Fibroblast of skin of right biceps (primary cell): Measurements from ENCODE around the gene PSMG3.
"Not testable (repeated sequence)": the region's sequence is repeated elsewhere in the genome, so short reads cannot be mapped to it uniquely, and the experiment has no call there.

ENCODE experiments used
- DNase-seq: peaks from one replicate; pipeline ENCODE4 v3.0.0-alpha.2; 2013

Gene PSMG3

DNA sequence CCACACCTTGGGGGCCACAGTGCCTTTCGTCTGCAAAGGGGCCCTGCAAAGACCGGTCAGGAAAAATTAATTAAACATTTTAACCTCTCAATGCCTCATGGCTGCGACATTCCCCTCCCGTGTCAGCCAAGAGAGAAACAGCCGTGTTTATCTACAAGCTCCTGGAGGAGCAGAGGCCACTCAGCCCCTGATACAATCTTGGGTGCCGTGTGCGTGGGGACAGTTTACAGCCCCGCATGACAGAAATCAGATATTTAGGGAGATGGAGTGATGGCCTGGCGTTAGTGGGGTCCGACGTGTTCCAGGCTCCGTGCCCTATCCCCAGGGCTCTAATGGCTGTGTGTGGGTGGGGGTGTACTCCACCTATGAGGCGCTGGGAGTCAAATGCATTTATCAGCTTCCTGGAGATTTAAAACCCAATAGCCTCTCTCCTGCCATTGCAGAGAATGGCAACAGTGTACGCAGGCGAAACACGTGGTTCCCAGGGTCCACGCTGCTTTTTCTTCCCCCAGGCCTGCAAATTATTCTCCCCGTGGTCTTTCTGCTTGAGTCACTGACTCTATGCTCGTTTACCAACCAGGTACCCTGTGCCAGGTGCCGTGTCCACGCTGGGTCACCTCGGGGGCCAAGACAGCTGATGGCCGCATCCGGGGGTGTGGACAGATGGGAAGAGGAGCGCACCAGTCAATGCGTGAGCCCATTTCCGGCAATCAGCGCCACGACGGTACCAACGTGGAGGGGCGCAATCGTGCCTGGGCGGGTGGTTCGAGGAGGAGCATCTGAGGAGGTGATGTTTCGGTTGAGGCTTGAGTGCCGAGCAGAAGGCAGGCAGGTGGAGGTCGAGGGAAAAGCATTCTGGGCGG is 26.6 kb upstream of the PSMG3 start:
- no peak for DNase-seq

DNA sequence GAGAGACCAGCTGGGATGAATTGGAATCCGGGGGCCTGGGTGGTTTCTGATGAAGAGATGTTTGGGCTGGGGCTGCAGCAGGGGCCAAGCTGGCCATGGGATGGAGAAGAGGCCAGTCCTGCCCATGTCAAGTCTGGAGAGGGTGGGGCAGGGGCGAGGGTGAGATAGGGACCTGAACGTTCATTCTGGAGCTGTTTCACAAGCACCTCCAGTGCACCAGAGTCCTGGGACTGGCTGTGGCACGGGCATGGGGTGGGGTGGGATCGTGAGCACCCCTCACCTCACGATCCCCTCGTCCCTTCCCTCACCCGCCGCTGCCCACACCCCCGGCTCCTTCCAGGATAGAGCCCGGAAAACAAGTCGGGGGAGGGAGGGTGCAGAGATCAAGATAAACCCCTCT is 25.8 kb upstream of the PSMG3 start:
- DNase-seq = no peak

DNA sequence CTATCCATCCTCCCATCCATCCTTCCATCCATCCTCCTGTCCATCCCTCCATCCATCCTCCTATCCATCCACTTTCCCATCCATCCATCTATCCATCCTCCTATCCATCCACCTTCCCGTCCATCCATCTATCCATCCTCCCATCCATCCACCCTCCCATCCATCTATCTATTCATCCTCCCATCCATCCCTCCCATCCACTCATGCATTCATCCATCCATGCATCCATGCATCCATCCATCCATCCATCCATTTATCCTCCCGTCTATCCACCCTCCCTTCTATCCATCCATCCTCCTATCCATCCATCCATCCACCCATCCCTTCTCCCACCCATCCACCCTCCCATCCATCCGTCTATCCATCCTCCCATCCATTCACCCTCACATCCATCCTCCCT is 25.2 kb upstream of the PSMG3 start:
- no peak for DNase-seq

DNA sequence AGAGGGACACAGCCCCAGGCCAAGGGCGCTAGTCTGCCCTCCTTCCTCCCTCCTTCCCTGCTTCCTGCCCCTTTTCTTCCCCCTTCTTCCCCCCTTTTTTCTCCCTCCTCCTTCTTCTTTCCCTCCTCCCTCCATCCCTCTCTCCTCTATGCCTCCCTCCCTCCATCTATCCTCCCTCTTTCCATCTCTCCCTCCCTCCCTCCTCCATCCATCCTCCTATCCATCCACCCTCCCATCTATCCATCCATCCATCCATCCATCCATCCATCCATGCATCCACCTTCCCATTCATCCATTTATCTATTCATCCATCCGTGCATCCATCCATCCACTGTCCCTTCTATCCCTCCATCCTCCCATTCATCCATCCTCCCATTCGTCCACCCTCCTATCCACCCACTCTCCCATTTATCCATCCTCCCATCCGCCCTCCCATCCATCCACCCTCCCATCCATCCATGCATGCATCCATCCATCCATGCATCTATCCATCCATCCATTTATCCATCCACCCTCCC is 24.1 kb upstream of the PSMG3 start:
- no peak for DNase-seq

DNA sequence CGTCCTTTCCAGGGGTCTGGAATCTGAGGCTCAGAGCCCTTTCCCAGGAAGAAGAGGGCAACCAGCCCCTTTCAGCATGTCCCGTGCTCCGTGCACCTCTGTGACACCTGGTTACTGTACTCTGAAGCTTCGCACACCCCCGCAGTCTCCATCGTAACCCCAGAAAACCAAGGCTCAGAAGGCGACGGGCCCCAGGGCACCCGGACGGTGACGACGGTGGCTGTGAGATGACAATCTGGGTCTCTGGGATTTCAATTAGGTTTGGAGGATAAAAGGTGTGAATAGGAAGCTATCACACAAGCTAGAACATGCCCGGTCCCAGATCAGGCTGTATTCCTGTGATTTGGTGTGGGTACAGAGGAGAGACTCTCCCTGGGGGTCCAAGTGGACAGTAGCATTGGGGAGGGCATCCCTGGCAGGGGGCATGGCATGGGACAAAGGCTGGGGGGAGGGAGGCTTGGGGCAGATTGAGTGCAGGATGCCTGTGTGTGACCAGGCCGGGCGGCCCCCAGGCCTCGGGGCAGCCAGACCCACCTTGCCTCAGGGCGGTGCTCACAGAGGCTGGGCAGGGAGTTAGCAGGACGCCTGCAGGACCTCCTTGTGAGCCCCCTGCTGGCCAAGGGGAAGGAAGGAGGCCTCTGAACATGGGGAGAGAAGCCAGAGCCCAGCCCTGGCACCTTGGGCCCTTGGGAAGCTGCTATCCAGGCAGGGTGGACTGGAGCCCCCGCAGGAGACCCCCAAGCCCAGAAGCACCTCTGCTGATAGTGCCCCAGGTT is 23.4 kb upstream of the PSMG3 start:
- DNase-seq = no peak

DNA sequence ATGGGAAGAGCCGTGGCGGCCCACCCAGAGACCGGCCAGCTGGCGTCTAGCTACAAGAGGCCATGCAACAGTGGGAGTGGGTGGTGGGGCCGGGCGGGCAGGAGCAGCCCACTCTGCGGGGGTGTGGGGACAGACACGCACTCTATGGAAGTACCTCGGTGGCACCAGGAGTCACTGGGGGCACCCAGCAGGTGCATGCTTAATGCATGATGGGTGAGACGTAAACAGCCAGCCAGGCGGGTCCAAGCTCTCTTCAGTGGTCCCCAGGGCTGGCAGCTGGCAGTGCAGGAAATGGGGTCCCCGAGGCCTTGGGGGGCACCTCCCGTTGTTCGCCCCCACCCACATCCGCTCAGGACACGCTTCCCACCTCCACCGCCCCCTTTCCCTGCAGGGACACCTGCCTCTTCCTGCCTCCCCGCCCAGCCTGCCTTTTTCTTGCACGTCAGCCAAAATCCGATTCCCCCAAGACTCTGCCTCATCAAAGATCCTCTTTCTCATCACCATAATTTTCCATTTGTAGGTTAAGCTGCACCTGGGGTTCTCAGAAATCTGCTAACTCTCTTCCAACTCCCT is 22.6 kb upstream of the PSMG3 start:
- DNase-seq = no peak

DNA sequence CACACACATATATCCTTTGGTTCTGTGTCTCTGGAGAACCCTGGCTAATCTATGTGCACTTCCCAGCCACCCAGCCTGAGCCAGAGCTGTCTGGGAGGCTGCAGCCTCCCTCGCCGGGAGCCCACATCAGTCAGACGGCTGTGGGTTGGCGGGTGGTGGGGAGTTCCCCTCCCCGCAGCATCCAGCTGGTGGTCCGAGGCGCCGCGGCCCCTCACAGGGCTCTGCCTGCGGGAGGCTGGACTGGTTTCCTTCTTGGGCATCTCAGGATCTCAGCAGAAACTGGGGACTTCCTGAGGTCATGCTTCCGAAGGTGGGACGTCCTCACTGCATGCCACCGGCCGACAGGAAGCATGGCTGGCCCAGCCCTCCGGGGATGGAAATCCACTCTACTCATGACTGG is 22.0 kb upstream of the PSMG3 start:
- DNase-seq = no peak

DNA sequence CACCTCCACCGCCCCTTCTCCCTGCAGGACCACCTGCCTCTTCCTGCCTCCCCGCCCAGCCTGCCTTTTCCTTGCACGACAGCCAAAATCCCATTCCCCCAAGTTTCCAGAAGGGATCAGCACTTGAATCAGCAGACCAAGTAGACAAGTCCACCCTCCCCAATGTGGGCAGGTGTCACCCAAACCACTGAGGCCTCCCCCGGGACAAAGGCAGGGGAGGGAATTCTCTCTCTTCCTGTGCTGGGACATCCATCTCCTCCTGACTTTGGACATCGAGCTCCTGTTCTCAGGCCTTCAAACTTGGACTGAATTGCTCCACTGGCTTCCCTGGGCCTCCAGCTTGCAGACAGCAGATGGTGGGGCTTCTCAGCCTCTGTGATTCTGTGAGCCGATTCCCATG is 21.6 kb upstream of the PSMG3 start:
- no peak for DNase-seq

DNA sequence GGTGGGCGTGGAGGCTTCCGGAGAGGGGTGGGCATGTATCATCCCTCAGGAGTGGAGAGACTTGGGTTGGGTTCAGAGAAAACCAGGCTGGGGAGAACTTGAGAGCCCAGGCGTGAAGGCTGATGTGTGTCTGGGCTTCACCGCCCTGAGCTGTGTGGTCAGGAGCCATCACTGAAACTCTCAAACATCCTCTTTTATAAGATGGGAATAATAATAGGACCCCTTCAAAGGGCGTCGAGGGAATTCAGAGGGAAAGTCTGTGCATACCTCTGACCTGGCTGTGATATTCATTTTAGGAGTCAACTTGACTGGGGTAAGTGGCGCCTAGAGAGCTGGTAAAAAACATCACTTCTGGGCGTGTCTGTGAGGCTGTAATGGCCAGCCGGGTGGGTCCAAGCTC is 21.1 kb upstream of the PSMG3 start:
- DNase-seq = no peak

DNA sequence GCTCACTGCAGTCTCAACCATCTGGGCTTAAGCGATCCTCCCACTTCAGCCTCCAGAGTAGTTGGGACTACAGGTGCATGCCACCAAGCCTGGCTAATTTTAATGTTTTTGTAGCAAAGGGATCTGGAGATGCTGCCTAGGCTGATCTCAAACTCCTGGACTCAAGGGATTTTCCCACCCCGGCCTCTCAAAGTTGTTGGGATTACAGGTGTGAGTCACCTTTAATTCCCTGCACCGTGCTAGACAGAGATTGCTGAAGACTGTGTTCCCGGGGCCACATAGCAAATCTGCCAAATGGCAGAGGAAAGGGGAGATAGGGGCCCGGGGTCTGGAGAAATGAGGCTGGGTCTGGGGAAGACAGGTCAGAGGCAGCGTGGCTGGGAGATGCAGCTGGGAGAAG is 20.6 kb upstream of the PSMG3 start:
- no peak for DNase-seq

DNA sequence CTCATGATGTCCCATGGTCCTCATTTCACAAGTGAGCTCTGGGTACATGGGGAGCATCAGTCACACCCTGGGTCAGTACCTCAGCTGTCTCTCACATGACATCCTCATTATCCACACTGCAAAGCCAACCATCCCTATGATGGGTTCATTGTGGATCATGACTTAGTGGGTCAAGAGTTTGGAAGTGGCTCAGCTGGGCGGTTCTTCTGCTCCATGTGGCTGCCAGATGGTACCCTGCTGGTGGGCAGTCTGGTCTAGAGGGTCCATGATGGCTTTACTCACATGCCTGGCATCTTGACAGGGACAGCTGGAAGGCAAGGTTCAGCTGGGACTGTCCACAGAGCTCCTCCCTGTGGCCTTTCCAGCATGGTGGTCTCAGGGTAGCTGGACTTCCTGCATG is 19.1 kb upstream of the PSMG3 start:
- DNase-seq = no peak

DNA sequence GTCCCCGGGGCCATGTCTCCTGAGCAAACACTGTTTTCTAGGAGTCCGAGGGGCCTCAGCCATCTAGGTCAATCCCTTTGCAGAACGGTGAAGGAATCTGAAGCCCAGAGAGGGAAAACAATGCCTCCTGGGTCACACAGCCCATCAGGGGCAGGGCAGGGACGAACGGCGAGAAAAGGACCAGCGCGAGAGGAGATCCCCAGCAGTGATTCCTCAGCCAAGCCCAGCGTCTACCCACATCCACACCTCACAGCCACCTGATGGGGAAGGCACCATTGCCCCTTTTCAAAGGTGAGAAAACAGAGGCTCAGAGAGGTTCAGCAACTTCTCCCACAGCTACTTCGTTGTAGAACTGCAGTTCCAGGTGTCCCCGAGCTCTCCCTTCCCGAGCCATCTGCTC is 17.9 kb upstream of the PSMG3 start:
- DNase-seq = no peak

DNA sequence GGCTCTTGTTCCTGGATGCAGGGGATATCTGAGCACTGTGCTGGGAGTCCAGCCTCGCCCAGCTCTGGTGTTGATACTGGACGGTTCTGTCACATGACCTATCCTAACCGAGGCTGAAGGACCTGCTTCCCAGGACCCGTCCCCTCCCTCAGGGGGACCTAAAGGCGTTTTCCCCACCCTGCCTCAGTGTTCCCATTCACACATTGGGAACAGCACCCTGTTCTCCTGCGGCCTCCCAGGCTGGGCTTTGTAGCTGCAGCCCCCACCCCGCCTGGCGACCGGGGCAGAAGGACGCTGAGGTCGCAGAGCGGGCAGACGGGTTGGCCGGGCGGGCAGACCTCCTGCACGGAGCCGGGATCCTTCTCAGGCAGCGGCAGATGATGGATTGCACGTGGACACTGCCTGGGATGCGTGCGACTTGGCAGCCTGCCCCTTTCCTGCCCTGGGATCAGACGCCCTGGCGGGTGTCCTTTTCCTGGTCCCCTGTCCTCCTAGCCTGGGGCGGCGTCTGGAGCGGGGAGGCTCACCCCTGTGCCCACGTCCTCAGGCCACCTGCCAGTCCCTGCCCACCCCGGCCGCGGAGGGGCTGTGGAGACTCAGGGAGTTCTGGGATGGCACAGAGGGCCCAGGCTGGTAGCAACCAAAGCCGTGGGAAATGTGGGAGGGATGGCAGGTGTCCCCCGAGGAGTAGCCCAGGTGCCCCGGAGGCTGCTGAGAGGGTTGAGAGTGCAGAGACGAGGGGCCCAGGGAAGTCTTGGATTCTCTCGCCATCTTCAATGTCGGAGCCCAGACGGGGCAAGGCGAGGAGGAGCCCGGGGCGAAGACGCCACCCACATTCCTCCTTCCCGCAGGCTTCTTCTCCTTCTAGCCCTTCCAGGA is 17.2 kb upstream of the PSMG3 start:
- no peak for DNase-seq

DNA sequence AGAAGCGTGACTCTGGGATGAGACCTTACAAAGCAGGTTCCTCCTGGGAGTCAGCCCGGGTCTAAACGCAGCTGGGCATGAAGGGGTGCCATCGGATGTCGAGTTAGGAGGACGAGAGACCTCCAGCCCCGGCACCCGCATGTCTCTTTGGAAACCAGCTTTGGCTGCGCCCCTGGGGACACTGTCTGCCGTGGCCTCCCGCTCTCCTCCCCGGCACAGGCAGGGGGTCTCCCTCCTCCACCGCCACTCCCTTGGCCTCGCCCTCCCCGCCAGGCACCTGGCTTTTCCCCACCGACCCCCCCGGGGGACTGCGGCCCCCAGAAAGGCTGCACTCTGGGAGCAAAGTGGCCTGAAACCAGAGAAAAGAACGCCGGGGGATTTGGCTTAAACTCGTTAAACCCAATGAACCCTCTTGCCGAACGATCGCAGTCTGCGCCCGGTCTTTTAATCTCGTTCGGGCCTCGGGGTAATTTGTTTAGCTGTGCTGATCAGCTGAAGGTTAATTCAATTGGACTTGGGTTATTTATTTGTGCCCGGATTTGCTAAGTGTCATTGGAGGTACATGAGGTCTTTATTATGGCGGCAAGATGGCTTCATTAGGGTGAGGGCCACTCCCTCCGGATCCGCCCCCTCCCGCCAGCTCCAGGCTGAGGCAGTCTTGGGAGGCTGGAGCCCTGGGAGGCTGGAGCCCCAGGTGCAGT is 16.4 kb upstream of the PSMG3 start:
- DNase-seq = no peak

DNA sequence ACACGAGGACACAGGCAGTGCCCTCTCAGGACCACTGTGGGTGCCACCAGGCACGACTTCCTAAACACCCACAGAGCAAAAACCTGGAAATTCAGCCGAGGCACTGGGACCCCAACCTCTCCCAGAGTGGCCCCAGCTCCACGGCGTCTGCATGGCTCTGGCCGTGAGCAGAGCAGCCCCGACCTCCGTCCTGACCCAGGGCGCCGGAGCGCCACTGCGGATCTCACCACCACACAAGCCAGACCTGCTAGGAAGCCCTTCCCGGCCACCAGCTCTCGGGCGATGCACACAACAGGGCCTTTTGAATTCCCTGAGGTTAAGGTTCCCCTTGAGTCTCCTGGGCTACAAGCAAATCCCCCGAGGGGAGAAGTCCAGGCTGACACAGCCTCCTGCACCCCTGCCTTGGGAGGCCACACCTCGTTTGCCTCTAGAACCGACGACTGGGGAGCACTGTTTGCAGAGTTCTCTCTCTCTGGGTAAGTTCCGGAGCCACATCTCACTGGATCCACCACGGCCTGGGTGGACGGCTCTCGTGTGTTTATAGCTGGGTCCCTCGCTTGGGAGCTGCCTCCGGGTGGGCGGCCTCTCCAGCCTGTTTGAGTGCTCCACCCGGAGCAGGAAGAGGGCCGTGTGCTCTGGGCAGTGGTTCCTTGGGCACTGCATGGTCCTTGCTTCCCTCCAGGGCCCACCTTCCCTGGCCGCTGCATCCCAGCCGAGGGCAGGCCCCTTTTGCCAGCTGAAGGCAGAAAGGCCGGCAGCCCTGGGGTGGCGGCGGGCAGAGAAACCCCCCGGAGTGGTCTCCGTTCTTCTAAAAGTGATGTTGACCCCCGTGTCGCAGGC is 15.5 kb upstream of the PSMG3 start:
- DNase-seq = no peak

DNA sequence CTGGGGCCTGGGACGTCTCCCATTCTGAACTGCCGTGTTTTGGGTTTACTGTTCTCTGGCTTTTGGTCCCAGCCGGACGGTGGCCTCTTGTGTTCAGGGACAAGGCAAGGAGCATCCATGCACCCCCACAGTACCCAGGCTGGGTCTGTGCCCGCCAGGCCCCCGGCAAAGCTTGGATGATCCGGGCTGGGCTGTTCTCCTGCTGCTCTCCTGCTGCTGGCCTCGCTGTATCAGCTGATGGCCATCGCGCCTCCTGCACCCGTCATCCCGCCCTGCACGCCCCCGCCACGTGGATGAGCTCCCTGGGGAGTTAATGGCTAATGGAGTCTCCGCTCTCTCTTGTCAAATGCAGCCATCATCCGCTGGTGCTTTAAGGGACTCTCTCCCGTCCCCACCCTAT is 14.9 kb upstream of the PSMG3 start:
- DNase-seq = no peak

DNA sequence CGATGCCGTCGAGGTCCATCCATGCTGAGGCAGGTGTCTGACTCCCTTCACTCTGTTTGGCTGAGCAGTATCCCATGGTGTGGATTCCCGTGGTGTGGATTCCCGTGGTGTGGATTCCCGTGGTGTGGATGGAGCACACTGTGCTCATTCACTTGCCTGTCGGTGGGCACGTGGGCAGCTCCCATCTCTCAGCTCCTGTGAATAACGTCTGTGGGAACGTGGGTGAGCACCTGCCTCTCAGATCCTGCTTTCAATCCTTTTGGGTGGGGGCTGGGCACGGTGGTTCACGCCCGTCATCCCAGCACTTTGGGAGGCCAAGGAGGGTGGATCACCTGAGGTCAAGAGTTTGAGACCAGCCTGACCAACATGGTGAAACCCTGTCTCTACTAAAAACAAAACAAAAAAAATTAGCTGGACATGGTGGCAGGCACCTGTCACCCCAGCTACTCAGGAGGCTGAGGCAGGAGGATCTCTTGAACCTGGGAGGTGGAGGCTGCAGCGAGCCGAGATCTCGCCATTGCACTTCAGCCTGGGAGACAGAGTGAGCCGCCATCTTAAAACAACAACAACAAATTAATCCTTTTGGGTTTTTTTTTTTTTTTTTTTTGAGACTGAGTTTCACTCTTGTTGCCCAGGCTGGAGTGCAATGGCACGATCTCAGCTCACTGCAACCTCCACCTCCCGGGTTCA is 13.6 kb upstream of the PSMG3 start:
- not testable (repeated sequence) for DNase-seq

DNA sequence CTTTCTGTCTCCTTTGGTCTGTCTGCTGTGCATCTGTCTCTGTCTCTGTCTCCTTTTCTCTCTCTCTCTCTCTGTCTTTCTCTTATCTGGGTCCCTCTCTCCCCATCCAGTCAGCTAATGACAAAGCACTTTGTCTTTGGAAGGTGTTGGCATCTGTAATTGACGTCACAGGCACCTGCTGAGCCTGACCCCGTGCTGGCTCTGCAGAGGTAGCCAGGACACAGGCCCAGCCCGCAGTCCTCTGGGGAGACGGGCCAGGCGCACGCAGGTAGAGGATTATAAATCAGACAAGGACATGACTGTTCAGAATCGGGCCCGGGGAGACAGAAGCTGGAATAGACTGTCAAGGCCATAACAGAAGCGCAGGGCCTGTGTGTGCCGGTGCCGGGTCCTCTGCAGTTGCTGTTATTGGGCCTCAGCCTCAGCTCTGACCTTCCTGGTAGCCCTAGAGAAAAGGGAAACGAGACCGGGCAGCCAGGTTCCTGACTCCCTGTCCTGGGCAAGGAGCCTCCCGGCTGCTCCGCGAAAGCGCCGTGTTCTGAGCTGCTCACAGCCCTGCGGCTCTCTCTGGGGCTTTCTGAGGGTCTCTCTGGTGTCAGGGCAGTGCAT is 10.7 kb upstream of the PSMG3 start:
- DNase-seq = no peak

DNA sequence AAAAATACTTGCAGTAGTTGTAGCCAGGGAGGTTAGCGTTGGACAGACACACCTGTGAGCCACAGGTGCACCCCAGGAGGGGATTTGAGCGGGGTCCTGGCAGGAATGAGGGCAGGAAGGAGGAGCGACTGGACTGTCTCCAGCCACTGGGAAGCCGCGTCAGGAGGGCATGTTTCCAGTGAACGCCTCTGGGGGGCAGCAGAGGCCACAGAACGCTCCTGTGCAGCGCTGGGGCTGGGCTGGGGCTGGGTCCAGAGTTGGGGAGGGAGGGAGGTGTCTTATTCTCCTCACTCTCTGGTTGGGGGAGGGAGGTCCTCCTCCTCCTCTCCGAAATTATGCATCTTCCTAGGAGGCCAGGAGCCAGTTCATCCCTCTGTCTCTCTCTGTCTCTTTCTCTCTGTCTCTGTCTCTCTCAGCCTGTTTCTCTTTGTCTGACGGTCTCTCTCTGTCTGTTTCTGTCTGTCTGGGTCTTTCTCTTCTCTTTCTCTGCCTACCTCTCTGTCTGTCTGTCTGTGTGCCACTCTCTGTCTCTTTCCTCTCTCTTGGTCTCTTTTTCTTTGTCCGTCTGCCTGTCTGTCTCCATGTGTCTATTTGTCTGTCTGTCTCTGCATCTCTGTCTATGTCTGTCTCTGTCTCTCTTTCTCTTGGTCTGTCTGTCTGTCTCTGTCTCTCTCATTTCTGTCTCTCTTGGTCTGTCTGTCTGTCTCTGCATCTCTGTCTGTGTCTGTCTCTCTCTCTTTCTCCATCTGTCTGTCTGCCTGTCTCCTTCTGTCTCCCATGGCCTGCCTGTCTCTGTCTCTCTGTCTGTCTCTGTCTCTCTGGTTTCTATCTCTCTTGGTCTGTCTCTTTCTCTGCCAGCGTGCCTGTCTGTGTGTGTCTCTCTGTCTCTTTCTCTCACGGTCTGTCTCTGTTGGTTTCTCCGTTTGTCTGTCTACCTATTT is 9.9 kb upstream of the PSMG3 start:
- peak; percentile 59 for DNase-seq
